Epithelial cell of esophagus (primary cell): Measurements from ENCODE around the gene FASTKD3.

Experiments
- DNase-seq: peaks from one replicate; pipeline ENCODE4 v3.0.0; 2010; ENCODE audit warnings: low read depth
- H3K4me3 ChIP-seq: 2 replicates; pipeline ENCODE4 v1.5.1; 2011; ENCODE audit warnings: mild to moderate bottlenecking, low read length, control low read depth
- TF ChIP-seq, protein P1 (sequence below): IDR thresholded peaks from 2 replicates; pipeline ENCODE4 v1.5.1; 2011; ENCODE audit warnings: low read depth, mild to moderate bottlenecking, low read length, control low read depth, inconsistent platforms; ENCODE audit not compliant: insufficient read depth; ENCODE audit errors: missing control alignments

FASTKD3 gene

DNA sequence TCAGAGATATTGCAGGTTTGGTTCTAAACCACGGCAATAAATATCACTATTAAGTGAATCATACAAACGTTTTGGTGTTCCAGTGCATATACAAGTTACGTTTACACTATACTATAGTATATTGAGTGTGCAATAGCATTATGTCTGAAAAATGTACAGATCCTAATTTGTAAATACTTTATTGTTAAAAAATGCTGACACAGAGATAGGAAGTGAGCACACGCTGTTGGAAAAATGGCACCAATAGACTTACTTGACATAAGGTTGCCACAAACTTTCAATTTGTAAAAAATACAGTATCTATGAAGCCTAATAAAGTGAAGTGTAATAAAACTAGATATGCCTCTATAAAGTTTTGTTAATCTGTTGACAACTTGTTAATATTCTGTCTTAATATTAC is 33.8 kb downstream of the FASTKD3 start:
- TF ChIP-seq, protein P1, sequence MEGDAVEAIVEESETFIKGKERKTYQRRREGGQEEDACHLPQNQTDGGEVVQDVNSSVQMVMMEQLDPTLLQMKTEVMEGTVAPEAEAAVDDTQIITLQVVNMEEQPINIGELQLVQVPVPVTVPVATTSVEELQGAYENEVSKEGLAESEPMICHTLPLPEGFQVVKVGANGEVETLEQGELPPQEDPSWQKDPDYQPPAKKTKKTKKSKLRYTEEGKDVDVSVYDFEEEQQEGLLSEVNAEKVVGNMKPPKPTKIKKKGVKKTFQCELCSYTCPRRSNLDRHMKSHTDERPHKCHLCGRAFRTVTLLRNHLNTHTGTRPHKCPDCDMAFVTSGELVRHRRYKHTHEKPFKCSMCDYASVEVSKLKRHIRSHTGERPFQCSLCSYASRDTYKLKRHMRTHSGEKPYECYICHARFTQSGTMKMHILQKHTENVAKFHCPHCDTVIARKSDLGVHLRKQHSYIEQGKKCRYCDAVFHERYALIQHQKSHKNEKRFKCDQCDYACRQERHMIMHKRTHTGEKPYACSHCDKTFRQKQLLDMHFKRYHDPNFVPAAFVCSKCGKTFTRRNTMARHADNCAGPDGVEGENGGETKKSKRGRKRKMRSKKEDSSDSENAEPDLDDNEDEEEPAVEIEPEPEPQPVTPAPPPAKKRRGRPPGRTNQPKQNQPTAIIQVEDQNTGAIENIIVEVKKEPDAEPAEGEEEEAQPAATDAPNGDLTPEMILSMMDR: no peak
- DNase-seq: no peak
- no peak overlapping the region for H3K4me3 ChIP-seq

DNA sequence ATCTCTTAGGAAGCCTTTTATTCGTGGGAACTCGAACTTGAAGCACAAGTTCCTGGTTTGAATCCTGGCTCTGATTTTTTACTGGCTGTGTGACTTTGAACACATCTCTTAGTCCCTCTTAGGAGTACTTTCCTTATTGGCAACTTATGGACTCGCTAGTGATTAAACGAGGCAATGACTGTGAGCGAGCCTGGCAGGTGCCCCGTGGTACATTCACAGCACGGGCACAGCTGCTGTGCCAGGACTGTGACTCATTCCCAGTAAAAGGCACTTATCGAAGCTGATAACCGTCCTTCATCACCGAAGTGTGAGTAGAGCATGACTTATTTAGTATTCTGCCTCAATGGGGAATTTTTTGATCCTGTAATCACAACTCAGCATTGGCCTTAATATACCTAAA is 40.6 kb downstream of the FASTKD3 start:
- no peak overlapping the region for H3K4me3 ChIP-seq
- TF ChIP-seq, protein P1: no peak
- no peak for DNase-seq

DNA sequence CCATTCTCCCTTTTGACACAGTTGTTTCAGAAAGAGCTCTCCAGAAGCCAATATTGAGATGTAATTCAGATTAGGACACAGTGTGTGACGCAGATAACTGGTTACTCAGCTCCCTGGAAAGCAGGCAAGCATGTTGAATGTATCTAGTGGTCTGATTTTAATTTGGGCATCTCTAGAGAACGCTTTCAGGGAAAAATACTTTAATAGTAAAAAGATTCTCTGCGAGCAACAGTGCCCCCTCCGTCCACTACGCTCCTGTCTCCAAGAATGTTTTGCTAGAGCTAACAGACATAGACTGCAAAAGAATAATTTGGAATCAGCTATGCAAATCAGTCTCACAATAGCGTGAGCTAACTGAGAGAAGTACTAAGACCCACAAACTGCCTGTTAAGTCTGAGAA is 41.2 kb downstream of the FASTKD3 start:
- TF ChIP-seq, protein P1: no peak
- no peak for DNase-seq
- H3K4me3 ChIP-seq: no peak overlapping the region

DNA sequence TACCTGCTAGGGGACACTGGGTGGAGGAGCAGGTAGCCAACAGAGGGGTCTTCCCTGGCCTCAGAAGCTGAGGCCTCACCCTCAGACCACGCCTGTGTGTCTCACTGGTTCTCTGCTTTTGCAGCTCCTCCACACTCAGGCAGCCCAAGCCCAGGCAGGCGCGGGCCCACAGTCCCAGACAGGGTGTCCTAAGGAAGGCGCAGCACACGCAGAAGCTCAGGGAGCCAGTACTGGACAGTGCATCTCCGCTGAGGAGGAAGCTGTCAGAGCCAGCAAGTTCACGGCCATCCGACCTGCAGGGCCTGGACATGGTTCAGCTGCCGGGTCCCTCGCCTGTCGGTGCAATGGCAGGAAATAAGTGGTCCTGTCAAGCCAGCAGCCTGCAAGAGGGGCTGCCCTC is 43.2 kb downstream of the FASTKD3 start:
- H3K4me3 ChIP-seq: no peak overlapping the region
- TF ChIP-seq, protein P1: no peak
- no peak for DNase-seq

DNA sequence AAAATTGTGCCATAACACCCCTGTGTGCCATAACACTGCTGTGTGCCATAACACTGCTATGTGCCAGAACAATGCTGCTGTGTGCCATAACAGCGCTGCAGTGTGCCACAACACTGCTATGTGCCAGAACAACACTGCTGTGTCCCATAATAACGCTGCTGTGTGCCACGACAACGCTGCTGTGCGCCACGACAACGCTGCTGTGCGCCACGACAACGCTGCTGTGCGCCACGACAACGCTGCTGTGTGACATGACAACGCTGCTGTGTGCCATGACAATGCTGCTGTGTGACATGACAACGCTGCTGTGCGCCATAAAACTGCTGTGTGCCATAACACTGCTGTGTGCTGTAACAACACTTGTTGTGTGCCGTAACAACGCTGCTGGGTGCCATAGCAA is 43.8 kb downstream of the FASTKD3 start:
- TF ChIP-seq, protein P1: no peak
- H3K4me3 ChIP-seq: no peak overlapping the region
- DNase-seq: no peak

DNA sequence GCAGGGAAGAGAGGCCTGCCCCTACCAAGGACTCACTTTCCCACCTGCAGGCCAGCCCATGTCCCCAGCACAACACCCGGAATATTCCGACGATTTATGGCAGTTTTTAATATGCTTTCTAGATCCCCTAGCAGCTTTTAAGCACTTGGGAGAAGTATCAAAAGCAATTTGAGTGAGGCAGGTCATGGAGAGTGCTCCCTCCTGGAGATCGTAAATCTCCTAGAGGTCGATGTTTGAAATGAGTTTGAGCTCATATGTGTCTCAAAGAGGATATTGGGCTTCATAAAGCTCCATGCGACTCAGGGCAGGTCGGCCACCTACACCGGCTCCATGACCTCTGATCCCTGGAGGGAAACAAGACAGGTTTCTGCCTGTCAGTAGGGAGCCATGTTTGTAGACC is 45.2 kb downstream of the FASTKD3 start:
- H3K4me3 ChIP-seq: no peak overlapping the region
- TF ChIP-seq, protein P1: no peak
- DNase-seq: no peak

DNA sequence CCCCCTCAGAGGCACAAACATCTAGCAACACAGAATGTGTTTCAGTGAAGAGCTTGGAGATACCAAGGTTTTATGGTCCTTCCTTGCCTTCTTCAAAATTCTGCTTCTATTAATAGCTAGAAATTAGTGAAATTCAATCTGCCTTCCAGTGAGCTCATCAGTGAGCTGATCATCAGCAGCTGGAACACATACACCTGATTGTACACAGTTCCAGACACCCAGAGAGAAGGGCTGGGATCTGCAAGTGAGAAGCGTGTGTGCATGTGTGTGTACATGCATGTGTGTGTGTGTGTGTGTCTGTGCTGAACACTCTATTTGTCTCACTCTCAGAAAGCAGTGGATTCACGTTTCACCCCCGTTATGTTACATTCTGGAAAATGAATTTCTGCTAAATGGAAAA is 46.4 kb downstream of the FASTKD3 start:
- no peak for DNase-seq
- TF ChIP-seq, protein P1: no peak
- H3K4me3 ChIP-seq: no peak overlapping the region
